H1 (cell line): Measurements from ENCODE around the gene RAN. TPM values are rescaled to one million over a fixed set of nuclear protein-coding genes. Genes with fewer than 3 reads are reported as not detected.

ENCODE experiments used
- CTBP2 ChIP-seq: IDR thresholded peaks from 2 replicates; pipeline ENCODE4 v1.7.0; 2011; ENCODE audit warnings: borderline replicate concordance, mild to moderate bottlenecking, moderate library complexity, mixed read lengths, low read length; ENCODE audit not compliant: insufficient read depth, insufficient read length
- HDAC2 ChIP-seq, 2 experiments: fragments of 300-600 bp in 1 of 2; sonication (generic) in 1 of 2; IDR thresholded peaks; 2 replicates each; pipeline ENCODE4 v1.6.1; 2011 to 2012; ENCODE audit warnings: low read depth in 2 of 2, low read length in 2 of 2, mild to moderate bottlenecking in 2 of 2, moderate library complexity in 2 of 2, borderline replicate concordance in 1 of 2, inconsistent platforms in 1 of 2
- YY1 ChIP-seq: IDR thresholded peaks from 2 replicates; pipeline ENCODE4 v1.6.1; 2011; ENCODE audit warnings: low read depth, mild to moderate bottlenecking, low read length
- ZNF274 ChIP-seq: IDR thresholded peaks from 2 replicates; pipeline ENCODE4 v1.7.0; 2012; ENCODE audit warnings: low read length, borderline replicate concordance; ENCODE audit errors: extremely low read depth
- polyA plus RNA-seq, 7 experiments: library from polyadenylated mRNA; depleted of rRNA in 3 of 7; stranded (reverse) in 5 of 7; unstranded in 2 of 7; fragments of >200 nt in 5 of 7; fragments of 200-250 nt in 2 of 7; gene quantifications; 1 replicate in 5 of 7; 2 replicates in 1 of 7; 4 replicates in 1 of 7; pipeline versions ENCODE4 v1.2.1 to v1.2.3, GENCODE V29; 2011 to 2013; ENCODE audit warnings: missing spikeins in 2 of 7, mixed read lengths in 2 of 7
- total RNA-seq: library from RNA; stranded (reverse); fragmentation: NEBNext Ultra II Directional; extraction: Animal tissue kit (Norgen Biotek cat#: 25700); gene quantifications from 2 replicates; pipeline ENCODE4 v1.2.1, GENCODE V29; 2021

The RAN gene
- total and polyA plus RNA-seq, 2 of the 8 experiments (the other 6 are each of a cell fraction or from before 2014, with no cell fraction given) = 2,064 to 2,203 TPM

- TF ChIP-seq ZNF274 (no peak), CTBP2 (no peak), HDAC2 (IDR thresholded peaks at IDR 0.05; ENCODE audit: borderline replicate concordance in 1 of 2, low read depth in 2 of 2, low read length in 2 of 2) (no peak), YY1 (no peak)
Measured at GRCh38 chr12:130919086-130919485, 47.2 kb downstream of the RAN start (continued).
